NCI-H748 treated with DMSO at 0.1 percent for 48 hours (cell line): Measurements from ENCODE around the gene MADCAM1.

Source experiments
- DNase-seq: peaks from one replicate; lab custom pipeline; 2025; lab: John Stamatoyannopoulos, UW

Gene MADCAM1

GRCh38 chr19:508204-509150, 12.2 kb downstream of the MADCAM1 start:
- no peak for DNase-seq

GRCh38 chr19:510606-511100, 14.4 kb downstream of the MADCAM1 start:
- peak; percentile 64 for DNase-seq

- peak; percentile 89 for DNase-seq
Measured at GRCh38 chr19:511101-511851, 15.0 kb downstream of the MADCAM1 start.

- no peak for DNase-seq
Measured at GRCh38 chr19:512547-513365, 16.5 kb downstream of the MADCAM1 start.

- no peak for DNase-seq
Measured at GRCh38 chr19:513368-514165, 17.3 kb downstream of the MADCAM1 start.

GRCh38 chr19:514166-514663, 17.9 kb downstream of the MADCAM1 start:
- DNase-seq = no peak

GRCh38 chr19:517721-518597, 21.7 kb downstream of the MADCAM1 start:
- DNase-seq = no peak

- DNase-seq = peak; percentile 12
Measured at GRCh38 chr19:518598-519231, 22.4 kb downstream of the MADCAM1 start.

GRCh38 chr19:519449-519865, 23.2 kb downstream of the MADCAM1 start:
- no peak for DNase-seq

GRCh38 chr19:522726-523125, 26.4 kb downstream of the MADCAM1 start:
- no peak for DNase-seq

GRCh38 chr19:524062-524674, 27.9 kb downstream of the MADCAM1 start:
- DNase-seq = no peak

GRCh38 chr19:525029-525428, 28.7 kb downstream of the MADCAM1 start:
- no peak for DNase-seq

GRCh38 chr19:525857-526419, 29.7 kb downstream of the MADCAM1 start:
- DNase-seq = no peak

- no peak for DNase-seq
Measured at GRCh38 chr19:530134-531008, 34.1 kb downstream of the MADCAM1 start.

- DNase-seq = peak; percentile 19
Measured at GRCh38 chr19:531009-531752, 34.9 kb downstream of the MADCAM1 start.

- DNase-seq = no peak
Measured at GRCh38 chr19:531753-532560, 35.7 kb downstream of the MADCAM1 start, which contains the start of gene CDC34. Gene CDC34, plus strand, starts transcription at chr19:531760. Its CDS starts 172 bp downstream, at chr19:531932.
